Glomerular visceral epithelial cell (primary cell): ENCODE results near the gene CHI3L1.

Experiments
- DNase-seq: peaks from one replicate; pipeline ENCODE4 v3.0.0-alpha.2; 2016; ENCODE audit errors: extremely low spot score

CHI3L1 gene

DNA sequence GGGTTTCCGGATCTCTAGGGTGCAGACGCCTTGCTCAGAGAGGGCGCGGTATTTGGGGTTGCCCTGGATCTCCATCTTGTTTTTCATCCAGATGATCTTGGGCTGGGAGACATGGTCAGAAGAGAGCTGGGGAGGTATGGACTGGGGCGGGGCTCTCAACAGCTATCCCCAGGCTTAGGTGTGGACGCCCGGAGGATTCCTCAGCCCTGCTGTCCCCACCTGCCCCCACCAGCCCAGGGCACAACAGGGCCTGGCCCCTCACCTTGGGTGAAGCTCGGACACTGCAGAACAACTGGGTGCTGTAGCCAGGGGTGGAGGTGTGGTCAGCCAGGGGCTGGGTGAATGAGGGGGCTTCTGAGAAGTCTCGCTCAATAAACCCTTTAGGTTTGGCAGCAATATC lies 17.5 kb downstream of the CHI3L1 start:
- DNase-seq = no peak

DNA sequence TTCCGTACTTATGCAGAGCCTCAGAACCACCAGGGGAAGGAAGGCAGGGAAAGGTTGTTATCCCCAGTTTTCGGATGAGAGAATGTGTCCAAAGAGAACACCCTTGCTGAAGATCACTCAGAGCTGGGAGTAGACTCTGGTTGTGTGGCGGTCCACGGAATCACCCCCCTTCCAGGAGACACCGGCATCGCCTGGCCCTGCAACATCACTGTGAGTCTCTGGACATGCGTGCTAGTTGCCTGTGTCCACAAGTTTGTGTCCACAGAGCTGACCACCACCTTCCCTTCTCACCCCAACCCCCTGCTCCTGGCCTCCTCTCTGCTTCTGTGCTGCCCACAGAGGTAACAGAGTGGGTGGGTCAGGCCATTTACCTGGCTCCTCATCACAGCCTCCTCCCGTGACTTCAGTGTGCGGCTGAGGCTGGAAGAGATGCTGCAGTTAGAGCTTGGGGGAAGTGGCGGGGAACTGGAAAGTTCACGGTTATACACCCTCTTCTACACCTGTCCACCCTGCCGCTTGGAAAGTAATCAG lies 18.2 kb downstream of the CHI3L1 start:
- no peak for DNase-seq

- no peak for DNase-seq
Measured at GRCh38 chr1:203167913-203168200, 18.6 kb downstream of the CHI3L1 start.

DNA sequence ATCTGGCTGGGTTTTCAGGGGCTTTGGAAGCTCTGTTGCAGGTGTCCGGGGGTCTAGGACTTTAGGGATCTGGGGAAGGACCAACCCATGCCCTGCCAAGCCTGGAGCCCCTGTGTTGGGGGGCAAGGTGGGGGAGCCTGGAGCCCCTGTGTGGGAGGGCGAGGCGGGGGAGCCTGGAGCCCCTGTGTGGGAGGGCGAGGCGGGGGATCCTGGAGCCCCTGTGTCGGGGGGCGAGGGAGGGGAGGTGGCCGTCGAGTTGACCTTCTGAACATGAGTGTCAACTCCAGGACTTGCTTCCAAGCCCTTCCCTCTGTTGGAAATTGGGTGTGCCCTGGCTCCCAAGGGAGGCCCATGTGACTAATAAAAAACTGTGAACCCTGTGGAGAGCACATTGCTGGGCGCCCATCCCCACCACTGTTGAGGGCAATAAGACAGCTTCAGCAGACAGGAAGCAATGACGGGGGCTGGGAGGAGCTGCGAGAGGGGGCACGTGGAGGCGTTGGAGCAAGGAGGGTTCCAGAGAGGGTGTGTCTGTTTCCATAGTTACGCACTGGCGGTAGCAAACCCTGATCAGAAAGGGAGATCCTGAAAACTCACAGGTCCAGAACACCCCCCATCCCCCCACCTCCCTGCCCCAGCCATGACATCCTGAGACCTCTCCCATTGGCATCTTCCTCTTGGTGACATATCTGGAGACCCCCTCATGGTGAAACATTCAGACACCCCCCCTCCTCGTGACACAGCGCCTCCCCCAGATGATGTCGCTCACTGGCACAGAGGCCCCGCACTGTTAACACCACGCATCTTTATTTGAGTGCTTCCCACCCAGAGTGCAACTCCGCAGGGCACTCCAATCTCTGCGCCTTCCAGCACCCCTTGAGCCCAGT lies 19.2 kb downstream of the CHI3L1 start:
- peak; percentile 25 for DNase-seq

GRCh38 chr1:203166192-203166940 lies 20.1 kb downstream of the CHI3L1 start:
- DNase-seq = no peak

DNA sequence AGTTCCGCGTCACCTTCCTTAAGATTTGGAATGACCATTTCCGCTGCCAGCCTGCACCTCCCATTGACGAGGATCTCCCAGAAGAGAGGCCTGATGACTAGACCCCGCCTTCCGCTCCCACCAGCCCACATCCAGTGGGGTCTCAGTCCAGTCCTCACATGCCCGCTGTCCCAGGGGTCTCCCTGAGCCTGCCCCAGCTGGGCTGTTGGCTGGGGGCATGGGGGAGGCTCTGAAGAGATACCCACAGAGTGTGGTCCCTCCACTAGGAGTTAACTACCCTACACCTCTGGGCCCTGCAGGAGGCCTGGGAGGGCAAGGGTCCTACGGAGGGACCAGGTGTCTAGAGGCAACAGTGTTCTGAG lies 20.7 kb downstream of the CHI3L1 start:
- no peak for DNase-seq

- no peak for DNase-seq
Measured at GRCh38 chr1:203165101-203165799, 21.3 kb downstream of the CHI3L1 start.

- DNase-seq = no peak
Measured at GRCh38 chr1:203163891-203164635, 22.4 kb downstream of the CHI3L1 start.

DNA sequence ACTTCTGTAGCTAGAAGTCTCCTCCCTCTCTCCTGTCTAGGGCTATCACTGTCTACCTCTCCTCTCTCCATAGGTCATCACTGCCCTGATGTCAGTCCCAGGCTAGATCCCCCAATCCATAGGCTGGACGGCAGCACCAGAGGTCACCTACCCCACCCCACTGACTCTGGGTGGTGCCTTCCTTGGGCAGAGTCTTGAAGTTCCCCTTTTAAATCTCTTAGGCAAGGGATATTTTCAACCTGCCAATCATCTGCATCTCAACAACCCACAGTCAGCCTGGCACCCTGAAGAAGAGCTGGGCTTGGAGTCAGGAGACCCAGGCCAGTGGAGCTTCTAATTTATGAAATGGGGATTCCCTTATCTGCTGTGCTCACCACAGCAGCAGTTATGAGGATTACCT lies 24.1 kb downstream of the CHI3L1 start:
- DNase-seq = no peak

DNA sequence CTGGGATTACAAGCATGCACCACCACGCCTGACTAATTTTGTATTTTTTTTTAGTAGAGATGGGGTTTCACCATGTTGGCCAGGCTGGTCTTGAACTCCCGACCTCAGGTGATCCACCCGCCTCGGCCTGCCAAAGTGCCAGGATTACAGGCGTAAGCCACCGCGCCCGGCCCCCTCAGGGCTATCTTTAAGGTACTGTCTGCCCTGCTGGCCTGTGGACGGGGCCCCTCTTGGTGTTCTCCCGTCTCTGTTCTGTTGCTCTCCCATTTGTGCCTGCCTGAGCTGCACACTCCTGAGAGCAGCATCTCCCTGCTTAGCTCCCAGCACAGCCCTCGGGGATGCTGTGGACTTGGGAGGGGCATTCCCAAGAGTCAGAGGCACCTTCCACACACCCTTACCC lies 24.8 kb downstream of the CHI3L1 start:
- no peak for DNase-seq

GRCh38 chr1:203161175-203161574 lies 25.3 kb downstream of the CHI3L1 start:
- DNase-seq = no peak

DNA sequence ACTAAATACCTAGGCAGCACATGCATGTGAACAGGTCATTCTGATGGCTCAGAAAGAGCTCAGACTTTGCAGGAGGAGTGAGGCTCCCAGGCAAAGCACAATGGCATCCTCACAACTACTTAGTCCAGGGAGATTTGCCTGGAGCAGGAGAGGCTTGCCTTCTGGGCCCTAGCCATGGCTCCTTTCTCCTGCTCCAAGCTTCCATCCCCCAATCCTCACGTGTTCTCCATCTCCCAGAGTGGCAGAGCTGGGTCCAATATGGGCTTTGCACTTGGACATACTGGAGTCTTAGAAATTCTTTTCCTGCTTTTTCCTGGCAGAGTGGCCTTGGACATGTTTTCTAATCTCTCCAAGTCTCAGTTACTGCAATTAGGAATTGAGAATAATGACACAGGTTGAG lies 26.7 kb downstream of the CHI3L1 start:
- no peak for DNase-seq

- DNase-seq = no peak
Measured at GRCh38 chr1:203158960-203159665, 27.4 kb downstream of the CHI3L1 start.

- no peak for DNase-seq
Measured at GRCh38 chr1:203158423-203158822, 28.1 kb downstream of the CHI3L1 start.

GRCh38 chr1:203156280-203156679 lies 30.2 kb downstream of the CHI3L1 start:
- no peak for DNase-seq

GRCh38 chr1:203153989-203154821 lies 32.3 kb downstream of the CHI3L1 start:
- DNase-seq = peak; percentile 61

DNA sequence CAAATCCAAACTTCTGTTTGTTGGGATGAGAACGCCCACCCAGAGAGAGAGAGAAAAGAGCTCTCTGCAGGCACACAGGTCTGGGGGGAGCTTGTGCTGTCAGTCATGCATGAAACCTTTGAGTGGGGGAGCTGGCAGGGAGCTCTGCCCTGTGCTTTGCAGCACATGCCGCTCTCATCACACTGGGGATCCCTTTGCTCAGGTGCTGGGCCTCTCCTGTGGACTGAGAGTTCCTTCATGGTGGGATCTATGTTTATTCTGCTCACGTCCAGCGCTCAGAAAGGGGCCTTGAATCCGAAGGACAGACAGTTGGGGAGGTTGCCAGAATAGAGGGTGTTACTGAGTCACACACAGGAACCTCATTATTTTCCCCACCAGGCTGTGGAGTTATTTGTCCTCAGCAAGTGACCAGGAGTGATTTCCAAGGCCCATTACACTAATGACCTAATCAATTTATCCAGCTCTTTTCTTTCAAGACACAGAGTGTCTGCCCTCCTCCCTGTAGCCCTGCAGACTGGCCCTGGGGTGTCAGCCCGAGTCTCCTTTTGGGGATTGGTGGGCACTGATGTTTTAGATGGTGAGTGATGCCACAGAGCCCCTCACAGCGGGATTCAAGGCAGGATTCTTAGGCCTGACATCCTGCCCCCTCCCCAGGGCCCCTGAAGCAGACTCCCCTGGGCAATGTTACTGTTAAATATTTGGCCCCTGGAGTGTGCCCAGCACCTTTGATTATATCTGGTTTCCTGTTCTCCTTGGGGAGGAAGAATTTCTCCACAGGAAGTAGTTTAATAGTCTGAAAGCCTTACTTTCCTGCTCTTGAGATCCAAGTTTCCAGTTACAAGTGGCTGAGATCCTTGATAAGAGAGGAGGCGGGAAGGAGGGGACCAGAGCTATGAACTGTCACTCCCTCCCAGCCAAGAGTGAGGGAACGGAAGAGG lies 33.2 kb downstream of the CHI3L1 start:
- DNase-seq = peak; percentile 75

GRCh38 chr1:203152158-203153034 lies 34.1 kb downstream of the CHI3L1 start:
- peak; percentile 97 for DNase-seq
